ENCODE measurements around the gene CLBA1.

DNA sequence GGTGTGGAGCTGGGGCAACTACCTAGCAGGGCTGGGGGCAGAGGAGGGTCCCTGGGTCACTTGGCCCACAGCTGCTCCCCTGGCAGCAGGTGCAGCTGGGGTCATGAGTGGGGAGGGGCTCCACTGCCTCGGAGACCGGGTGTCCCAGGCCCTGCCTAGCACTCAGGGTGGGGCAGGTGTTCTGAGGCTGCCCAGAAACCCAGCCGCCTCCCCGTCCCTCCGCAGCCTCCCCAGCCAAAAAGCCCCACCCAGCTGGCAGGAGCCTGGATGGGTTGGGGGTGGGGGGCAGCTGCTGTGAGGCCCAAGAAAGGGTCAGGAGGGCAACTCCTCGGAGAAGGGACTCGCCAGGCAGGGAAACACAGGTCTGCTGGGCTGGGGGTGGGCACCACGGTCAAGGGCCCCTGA is 18.6 kb upstream of the CLBA1 start:
- TF ChIP-seq IFI16 (CRISPR knock-in tag; IDR thresholded peaks at IDR 0.05) (no peak), U2AF2 (optimal IDR thresholded peaks at IDR 0.05; ENCODE audit: low read depth, low read length) (no peak), YY1 (IDR thresholded peaks at IDR 0.05; ENCODE audit: borderline replicate concordance in 1 of 3, control insufficient read depth in 1 of 3, extremely low read depth in 1 of 3, insufficient read depth in 3 of 3, insufficient read length in 1 of 3, insufficient replicate concordance in 2 of 3, low read depth in 1 of 3, low read length in 2 of 3) (no peak)

All from K562 (cell line).